Stimulated activated CD8-positive, alpha-beta memory T cell treated with anti-CD3 and anti-CD28 coated beads, Interleukin-15, amount 100 ng/mL, for 24 hours (primary cell): ENCODE measurements around the gene ZBTB21.
A peak's percentile ranks its signal among the peaks of the same experiment; 100 is the strongest.
"Not testable (repeated sequence)": the region's sequence is repeated elsewhere in the genome, so short reads cannot be mapped to it uniquely, and the experiment has no call there.

ENCODE experiments used
- DNase-seq: peaks from one replicate; pipeline ENCODE4 v3.0.0-alpha.2; 2020; ENCODE audit warnings: low read depth

ZBTB21 gene

DNA sequence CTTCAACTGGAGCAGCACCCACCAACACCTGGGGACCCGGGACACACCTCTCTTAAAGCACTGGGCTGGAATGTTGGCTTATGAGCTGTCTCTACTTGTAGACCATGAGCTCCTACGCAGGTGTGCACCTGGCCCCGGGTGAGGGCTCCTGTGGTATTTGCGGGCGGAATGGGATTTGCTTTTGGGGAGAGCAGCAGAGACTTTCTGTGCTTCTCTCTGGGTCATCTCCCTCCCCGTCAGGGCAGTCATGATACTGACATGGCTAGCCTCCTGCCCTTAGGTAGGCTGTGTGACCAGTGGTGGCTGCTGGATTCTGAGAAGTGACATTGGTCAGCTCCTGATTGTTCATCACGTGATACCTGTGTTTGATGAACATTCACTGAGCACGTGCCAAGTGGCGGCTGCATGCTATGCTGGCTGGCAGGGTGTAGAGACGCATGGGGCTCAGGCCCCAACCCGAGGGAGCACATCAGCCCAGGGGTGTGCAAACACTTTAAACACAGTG lies 9.0 kb upstream of the ZBTB21 start:
- DNase-seq = no peak

DNA sequence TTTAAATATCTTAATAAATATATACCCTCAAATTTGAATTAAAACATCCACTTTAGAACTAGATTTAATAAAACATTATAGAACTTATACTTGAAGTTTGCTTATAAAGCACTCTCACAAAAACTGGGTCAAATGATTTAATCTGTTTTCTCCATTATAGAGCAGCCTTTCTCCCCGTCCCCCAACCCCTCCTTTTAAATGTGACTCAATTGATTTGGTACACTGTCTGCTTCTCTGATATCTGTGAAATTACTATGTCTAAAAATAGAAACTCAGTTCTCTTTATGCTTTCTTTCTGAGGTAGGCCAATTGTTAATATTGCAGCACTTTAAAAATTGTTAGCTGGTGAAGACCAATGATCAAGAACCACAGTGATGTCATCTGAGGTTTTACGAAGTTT lies 6.9 kb upstream of the ZBTB21 start:
- no peak for DNase-seq

DNA sequence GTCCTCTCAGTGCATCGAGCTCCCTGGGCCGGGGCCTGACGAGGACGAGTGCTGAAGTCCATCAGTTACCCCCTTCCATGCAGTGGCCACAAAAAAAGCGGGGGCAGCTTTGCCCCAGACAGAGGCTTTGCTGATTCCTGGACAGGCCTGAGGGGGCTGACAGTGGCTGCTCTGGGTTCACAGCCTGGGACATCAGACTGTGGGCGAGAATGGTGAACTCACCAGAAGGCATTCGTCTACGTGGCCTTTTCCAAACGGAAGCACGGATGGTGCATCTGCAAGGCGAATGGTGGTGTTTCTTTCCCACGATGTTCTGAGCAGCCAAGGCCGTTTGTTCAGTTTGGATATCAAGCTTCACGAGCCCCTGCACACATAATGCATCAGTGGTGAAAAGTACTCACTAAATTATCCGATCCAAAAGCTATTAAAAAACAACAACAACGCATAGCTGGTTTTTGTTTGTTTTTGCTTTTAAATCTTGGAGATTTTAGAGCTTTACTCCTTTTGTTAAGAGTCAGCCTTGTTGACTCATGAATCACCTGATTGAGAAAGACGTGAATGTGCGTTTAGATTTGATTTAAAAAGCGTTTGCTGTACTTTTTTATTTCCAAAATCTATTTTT lies 6.3 kb upstream of the ZBTB21 start:
- DNase-seq = no peak

DNA sequence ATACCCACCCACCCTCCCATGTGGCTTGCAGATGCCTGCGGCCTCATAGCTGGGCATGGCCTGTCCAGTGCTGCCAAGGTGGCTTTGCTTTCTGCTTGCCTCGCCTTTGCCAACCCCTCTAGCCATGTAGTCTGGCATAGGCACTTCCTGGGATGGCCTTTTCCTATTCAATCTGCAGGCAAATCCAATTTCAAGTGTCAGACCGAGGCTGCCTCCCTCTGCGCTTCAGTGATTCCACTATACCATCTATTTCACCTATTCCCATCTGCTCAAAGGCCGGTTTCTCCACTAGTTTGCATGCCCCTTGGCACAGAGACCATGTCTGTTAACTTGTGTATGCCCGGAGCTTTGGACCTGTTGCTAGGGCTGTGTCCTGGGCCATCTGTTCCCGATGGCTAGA lies 3.8 kb upstream of the ZBTB21 start:
- no peak for DNase-seq

DNA sequence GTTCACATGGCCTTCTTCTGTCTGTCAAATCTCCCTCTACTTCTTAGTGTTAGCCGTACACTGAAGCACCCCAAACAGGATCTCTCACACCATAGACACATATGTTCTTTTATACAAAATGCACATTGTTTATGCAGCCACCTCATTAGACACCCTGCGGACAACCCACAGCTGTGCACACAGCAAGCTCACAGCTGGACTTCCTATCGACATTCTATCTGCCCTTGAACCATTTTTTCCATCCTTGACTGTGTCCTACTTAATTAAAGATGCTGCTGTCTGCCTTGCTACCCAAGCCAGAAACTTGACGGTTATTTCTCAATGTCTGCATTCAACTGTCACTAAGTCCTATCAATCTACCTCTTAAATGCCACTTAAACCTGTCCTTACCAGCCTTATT lies 3.2 kb upstream of the ZBTB21 start:
- DNase-seq = no peak

DNA sequence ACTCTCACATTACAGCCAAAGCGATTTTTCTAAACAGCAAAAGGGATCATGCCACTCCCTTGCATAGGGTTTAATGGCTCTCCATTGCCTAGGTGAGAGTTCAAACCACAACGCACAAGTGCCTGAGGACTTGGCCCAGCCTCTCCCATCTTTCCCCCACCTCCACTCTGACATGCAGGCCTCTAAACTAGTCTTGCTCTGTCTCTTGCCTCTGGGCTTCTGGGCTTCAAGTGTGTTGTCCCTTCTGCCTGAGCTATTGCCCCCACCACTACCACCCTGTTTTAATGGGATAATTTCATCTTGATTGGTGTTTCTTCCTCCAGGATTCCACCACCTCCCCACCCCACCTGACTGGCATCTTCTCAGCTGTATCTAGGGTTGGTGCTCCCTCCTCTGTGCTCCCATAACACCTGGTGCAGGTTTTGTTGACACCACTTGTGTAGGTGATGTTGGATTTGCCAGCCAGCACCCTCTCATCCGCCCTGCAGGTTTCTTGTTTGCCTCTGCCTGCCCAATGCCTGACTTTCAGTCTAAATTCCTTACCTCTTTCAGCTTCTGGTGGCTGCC lies 2.7 kb upstream of the ZBTB21 start:
- DNase-seq = no peak

DNA sequence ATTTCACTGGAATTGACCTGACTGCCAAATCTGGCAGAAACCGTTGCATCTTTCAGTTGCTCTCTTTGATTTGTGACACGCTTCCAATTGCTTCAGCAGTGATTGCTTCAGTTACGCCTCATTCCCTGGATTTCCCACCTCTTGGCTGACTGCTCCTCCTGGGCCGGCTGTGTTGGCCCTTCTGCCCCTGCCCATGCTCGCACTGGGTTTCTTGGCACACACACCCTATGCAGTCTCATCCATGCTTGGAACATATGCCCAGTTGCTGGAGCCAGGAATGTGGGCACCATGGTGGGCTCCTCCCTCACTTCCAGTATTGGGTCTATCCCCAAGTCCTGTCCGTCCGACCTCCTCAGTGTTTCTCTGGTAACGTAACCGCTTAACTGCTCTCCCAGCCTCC lies 2.2 kb upstream of the ZBTB21 start:
- no peak for DNase-seq

DNA sequence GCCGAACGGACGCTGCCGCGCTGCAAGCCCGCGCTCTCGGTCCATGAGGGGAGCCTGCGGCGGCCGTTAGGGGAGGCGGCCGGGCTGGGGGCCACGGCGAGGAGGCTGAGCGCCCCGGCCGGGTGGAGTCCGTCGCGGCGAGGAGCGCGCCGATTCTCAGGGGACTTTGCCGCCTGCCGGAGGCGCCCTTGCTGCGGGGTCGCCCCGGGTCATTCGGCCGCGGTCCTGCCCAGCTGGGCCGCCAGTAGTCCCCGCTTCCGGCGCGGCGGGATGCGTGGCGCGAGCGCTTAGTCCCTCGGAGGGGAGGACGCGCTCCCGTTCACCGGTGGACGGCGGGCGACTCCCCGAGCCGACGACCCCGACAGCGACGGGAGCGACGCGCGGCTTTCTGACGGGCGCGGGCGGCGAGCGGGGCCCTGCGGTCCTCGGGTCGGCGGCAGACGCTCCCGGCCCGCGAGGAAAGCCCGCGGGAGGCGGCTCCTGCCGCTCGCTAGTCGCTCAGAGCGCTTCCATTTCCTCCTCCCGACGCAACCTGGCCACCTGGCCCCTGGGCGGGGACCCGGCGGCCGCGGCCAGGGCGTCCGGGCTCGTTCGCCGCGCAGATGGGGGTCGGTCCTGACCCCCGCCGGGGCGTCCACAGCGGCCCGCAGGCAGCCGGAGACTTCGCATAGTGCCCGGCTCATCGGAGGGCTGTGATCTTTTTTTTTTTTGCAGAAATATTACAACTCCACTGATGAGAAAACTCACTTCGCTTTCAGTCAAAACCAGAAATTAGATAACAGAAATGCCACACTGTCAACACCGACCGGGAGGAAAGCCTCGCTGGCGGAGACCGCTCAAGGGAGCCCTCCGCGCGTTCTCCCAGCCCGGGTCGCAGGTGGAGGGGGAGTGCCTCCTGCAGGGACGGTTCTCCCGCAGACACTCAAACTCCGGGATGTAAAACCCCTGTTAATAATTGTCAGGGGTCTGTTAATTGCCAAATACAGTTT lies 641 bp upstream of the ZBTB21 start:
- DNase-seq = no peak

DNA sequence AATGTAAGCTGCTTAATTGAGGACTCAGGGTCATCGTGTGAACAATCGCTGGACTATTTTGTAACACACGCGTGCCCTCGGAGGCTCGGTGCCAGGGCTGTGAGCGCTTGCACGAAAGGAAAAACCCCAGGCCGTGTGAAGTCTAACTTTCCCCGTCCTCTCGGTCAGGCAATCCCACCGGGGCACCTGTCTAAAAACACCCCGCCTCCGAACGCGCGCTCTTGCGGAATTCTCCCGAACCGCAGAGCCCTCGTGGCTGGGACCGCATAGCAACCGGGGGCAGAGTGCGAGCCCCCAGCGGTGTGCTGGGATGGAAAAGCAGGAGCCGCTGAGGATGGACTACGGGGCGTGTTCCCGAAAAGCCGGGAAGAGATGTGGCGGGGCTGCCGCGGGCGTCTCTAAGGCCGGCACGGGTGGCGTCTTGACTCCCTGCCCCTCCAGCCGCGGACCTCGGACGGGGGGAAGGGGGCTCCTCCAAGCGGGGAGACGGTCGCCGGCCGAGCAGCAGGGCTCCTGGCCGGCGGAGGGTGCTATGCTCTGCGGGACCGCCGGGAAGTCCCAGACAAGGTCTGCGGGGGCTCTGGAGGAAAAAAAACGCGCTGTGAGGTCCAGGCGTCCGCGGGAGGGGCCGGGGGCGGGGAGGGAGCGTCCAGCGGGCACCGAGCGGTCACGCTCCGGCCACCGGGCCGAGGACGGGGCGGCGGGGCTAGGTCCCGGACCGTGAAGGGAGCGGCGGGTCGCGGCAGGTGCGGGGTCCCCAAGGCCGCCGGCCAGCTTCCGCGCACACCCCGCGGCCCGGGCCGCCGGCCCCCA lies 936 bp downstream of the ZBTB21 start:
- peak; percentile 25 for DNase-seq

DNA sequence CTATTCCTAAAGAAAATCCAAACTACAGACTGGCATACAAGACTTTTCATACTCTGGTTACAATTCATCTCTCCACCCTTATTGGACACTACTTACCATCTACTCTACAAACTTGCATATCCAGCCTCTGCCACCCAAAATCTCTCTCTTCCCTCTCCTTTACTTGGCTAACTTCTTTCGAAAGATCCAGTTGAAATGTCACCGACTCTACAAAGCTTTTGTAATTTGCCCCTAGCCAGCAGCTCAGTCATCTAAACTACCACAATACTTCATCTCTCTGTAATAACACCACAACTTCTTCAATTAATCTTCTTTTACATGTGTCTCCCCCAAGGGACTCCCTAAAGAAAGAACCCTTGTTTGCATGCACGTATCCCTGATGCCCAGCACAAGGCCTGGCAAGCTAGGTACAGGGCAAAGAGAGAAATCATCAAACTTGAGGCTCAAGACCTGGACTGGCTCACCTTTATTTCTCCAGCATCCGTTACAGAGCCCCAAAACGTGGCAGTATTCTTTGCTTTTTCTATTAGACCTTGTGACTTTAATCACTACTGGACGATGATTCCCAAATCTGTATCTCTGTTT lies 2.7 kb downstream of the ZBTB21 start:
- DNase-seq = no peak

DNA sequence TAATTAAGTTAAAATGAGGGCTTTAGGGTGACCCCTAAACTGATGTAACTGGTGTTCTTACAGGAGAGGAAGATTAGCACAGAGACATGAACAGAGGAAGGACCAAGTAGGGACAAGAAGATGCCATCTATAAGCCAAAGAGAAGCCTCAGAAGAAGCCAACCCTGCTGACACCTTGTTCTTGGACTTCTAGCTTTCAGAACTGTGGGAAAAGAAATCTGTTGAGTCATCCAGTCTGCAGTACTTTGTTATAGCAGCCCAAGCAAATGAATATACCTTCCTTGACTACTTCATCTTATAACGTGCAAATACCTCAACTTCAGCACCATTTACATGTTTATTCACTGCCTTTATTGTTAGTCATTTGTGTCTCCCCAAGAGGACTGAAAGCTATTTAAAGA lies 3.4 kb downstream of the ZBTB21 start:
- DNase-seq = no peak

DNA sequence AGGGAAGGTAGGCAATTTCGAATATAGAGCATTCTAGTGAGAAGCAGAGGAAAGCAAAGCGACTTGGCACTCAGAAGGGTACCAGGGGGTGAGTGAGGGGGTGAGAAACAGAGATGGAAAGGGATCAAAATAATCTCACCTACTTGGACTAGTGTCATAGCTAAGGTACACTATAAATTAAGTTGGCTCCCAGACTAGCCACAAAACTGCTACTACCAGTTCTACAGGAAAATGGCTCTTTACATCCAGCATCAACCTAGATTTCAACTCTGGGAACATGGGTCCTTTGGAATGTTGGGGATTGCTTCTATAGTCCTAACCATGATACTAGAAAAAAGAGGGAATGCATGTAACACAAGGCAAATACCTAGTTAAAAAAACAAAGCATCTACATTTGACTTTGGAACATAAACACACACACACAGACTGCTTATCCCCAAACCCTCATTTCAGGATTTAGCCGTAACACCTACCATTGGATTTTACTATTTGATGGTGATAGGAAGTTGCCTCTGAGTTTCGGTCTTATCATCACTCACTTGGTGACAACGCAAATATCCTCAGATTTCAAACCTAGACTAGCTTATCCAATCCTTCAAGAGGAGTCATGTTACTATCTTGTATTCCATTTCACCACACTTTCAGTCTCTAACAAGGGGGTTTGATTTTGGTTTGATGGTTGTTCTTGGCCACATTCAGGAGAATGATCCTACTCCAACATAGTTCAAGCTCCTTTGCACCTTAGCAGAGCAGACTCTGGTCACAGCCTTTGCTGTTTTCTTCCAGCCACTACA lies 5.6 kb downstream of the ZBTB21 start:
- DNase-seq = no peak

DNA sequence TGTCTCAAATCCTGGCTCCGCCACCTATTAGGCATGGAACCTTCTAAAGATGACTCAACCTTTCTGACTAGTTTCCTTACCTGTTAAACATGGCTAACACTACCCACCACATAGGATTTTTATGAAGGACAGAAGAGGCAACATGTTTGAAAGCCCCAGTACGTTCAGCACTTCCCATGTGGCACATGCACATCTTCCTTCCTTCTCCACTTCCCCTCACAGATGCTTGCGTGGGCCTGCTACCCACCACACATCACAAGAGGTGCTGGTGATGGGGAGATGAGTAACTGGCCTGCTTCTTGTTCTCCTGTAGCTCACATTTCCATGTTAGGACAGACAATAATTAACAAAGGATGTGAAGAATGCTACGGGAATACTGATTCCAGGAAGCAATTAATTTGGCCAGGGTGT lies 7.1 kb downstream of the ZBTB21 start:
- no peak for DNase-seq

DNA sequence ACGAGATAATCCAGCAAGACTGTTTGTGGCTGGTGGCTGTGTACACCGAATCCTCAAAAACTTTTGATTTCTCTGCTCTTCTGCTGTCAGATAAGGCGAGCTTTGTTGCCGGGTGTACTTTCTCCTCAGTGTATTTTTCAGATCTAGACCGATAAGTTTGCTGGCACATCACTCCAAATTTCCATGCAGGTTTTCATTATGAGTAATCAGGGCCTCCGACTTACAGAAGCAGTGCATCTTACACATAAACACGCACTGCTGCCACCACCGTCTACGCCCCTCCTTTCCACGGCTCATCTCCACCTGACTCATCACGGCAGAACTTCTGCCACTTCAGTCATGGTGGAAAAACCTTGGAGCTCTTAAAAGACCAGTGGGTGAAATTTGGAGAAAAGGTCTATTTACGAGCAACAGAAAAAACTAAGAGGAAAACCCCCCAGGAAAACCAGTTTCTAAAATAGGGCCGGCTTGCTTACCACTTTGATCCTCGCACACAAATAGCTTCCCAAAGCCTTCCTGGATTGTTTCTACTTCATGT lies 7.7 kb downstream of the ZBTB21 start:
- no peak for DNase-seq

DNA sequence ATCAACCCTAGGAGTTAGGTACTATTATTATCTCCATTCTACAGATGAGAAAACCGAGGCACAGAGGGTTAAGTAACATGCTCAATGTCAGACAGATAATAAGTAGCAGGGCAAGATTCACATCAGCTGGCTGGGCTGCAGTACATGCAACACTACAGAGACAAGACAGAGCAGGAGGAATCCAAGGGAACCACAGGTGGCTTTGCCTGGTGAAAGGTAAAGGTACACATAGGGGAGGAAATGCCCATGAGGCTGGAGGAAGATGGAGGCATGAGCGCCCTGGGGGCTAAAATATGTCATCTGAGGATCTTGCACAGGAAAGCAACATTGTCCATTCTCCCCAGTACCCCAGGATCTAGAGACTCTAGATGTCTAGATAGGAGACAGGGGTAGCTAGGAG lies 8.4 kb downstream of the ZBTB21 start:
- DNase-seq = no peak

DNA sequence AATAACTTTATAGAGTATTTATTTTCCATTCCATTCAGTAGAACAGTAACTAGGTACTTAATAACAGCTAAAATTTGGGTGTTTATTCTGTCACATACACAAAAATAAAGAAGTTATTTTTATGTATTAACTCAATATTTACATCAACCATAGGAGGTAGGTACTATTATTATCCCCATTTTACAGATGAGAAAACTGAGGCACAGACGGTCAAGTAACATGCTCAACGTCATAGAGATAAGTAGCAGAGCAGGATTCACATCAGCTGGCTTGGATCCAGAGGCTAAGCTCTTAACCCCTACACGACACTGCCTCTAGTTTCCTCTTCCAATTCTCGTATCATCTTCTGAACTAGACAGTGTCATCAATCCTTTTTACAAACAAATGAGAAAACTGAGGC lies 9.3 kb downstream of the ZBTB21 start:
- no peak for DNase-seq

DNA sequence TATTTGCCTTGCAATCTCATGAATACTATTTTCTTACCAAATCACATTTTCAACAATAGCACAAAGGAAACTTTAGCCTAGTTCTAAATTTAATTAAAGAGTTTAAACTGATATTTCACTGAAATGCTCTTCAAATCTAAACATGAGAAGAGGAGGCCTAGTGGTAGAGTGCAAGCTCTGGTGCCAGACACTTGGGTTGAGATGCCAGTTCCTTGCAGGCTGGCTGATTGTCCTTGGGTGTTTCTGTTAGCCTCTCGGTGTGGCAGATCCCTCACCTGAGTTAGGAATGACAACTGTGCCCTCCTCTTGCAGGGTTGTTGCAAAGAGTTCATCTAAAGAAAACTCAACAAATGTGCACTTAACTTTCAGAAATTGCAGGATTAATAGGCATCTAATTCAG lies 12.5 kb downstream of the ZBTB21 start:
- DNase-seq = no peak

DNA sequence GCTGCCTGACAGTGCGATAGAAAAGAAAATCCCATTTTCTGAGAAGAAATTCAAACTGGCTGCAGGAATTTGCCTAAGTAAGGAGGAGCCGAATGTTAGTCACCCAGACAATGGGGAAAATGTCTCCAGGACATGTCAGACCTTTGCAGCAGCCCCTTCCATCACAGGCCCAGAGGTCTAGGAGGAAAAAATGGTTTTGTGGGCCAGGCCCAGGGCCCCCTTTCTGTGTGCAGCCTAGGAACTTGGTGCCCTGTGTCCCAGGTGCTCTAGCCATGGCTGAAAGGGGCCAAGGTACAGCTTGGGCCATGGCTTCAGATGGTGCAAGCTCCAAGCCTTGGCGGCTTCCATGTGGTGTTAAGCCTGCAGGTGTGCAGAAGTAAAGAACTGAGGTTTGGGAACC lies 14.6 kb downstream of the ZBTB21 start:
- no peak for DNase-seq

DNA sequence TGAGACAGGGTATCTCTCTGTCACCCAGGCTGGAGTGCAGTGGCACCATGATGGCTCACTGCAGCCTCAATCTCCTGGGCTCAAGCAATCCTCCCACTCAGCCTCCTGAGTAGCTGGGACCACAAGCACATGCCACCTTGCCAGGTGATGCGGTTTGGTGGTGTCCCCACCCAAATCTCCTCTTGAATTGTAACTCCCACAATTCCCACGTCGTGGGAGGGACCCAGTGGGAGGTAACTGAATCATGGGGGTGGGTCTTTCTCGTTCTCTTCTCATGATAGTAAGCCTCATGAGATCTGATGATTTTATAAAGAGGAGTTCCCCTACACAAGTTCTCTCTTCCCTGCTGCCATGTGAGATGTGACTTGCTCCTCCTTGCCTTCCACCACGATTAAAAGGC lies 15.5 kb downstream of the ZBTB21 start:
- DNase-seq = not testable (repeated sequence)

DNA sequence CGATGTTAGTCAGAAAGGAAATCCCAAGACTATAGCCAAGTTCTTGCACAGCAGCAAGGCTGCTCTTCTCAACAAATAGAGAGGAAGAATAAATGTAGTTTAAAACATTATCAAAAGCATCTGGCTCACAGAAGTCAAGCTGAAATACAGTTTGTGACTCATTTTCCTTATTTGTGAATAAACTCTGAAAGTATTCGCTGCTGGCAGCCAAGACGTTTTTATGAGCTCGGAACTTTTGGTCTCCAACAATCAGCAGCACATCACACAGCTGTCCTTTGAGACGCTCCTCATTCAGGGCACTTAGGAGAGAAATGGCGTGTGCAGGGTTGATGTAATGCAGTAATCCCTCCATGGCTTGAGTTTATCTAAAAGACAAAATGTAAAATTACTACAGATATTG lies 16.4 kb downstream of the ZBTB21 start:
- no peak for DNase-seq

DNA sequence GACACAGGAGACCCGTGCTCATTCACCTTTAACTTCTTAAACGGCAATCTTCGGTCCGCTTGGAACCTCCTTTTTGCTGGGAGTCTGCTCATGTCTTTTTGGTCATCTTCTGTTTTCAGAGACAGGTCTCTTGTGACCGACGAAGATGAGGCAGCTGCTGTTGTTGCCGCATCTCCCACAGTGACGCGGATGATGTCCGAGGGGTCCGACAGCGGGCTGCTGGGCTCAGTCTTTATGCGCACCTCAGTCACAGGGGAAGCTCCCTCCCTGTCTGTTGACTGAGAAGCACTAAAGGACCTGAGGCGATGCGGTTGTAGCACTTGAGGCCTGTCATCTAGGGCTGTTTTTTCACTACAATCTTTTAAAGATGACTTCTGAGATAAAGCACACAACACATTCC lies 17.6 kb downstream of the ZBTB21 start:
- DNase-seq = no peak
